SU-DHL-6 (cell line): ENCODE data around the gene CCDC122.

Experiments
- CTCF ChIP-seq: fragments of 200-600 bp; sonication (generic); IDR thresholded peaks from one replicate; pipeline ENCODE4 v1.5.1; 2017; ENCODE audit warnings: antibody characterized with exemption, mild to moderate bottlenecking, low read length, moderate library complexity; ENCODE audit not compliant: insufficient read depth, poor library complexity, severe bottlenecking
- EZH2phosphoT487 ChIP-seq: fragments of 200-600 bp; sonication (generic), shearing (Covaris generic); conservative IDR thresholded peaks from 2 replicates; pipeline ENCODE4 v1.6.1; 2018; ENCODE audit warnings: mild to moderate bottlenecking, antibody characterized with exemption, low read length, moderate library complexity, mixed read lengths

- TF ChIP-seq CTCF (no peak), EZH2phosphoT487 (no peak)
These were observed 45.2 kb upstream of the CCDC122 start for GRCh38 chr13:43924549-43925245.
